Retinal pigment epithelial cell (primary cell): ENCODE measurements around the gene ABHD2.

ENCODE experiments used
- DNase-seq: peaks from one replicate; pipeline ENCODE4 v3.0.0-alpha.2; 2010; ENCODE audit warnings: low read depth
- H3K4me3 ChIP-seq: 2 replicates; pipeline ENCODE4 v1.5.1; 2011; ENCODE audit warnings: mild to moderate bottlenecking, low read length, control low read depth, moderate library complexity
- TF ChIP-seq, protein P1 (sequence below): conservative IDR thresholded peaks from 2 replicates; pipeline ENCODE4 v1.5.1; 2011; ENCODE audit warnings: low read depth, low read length, control low read depth, inconsistent platforms

ABHD2 gene

DNA sequence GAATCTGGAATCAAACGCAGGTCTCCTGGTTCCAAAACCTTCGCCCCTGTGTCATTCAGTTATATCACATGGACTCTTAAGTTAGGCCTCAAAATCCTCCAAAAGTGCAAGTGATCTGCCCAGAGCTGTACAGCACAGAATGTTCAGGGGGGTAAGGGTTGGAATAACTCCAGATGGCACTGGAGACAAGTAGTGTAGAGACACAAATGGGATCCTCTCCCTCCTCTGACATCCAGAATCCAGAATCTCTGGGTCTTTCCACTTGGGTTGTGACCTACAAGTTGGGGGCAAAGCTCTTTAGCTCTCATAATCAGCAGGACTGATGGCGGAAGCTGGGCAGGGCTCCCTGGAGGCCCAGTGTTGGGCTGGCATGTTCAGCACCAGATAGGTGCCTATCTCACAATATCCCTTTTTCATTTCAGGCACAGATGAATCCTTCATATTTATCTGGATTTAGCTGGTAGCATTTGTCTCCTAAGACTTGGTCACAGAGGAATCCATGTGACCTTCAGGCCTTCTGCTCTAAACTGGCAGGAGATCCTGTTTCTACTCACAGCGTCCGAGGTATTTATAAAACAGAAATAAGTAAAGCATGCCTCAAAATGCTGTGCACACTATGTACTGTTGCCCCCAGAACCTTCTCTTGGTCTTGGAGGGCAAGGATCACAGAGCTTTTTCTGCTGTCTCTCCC lies 15.4 kb downstream of the ABHD2 start:
- TF ChIP-seq, protein P1, sequence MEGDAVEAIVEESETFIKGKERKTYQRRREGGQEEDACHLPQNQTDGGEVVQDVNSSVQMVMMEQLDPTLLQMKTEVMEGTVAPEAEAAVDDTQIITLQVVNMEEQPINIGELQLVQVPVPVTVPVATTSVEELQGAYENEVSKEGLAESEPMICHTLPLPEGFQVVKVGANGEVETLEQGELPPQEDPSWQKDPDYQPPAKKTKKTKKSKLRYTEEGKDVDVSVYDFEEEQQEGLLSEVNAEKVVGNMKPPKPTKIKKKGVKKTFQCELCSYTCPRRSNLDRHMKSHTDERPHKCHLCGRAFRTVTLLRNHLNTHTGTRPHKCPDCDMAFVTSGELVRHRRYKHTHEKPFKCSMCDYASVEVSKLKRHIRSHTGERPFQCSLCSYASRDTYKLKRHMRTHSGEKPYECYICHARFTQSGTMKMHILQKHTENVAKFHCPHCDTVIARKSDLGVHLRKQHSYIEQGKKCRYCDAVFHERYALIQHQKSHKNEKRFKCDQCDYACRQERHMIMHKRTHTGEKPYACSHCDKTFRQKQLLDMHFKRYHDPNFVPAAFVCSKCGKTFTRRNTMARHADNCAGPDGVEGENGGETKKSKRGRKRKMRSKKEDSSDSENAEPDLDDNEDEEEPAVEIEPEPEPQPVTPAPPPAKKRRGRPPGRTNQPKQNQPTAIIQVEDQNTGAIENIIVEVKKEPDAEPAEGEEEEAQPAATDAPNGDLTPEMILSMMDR: no peak
- DNase-seq: no peak
- H3K4me3 ChIP-seq: no peak overlapping the region

DNA sequence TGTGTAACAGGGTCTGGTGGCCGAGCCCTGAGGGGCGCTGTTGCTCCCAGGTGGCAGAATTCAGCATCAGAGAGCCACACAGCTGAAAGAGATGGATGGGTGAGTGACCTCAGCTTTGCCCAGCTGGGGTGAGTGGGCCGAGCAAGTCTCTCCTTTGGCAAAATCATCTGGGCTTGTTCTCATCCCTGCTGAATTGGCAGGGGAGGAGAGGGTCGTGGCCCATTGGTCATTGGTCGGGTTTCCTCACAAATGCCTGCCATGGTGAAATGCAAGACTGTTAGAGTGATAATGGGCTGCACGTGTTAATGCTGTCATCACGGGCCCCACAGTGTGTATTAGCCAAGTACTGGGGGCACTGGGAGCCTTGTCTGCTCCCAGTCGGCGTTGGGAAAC lies 15.9 kb downstream of the ABHD2 start:
- H3K4me3 ChIP-seq: no peak overlapping the region
- no peak for DNase-seq
- TF ChIP-seq, protein P1: peak; percentile 14

DNA sequence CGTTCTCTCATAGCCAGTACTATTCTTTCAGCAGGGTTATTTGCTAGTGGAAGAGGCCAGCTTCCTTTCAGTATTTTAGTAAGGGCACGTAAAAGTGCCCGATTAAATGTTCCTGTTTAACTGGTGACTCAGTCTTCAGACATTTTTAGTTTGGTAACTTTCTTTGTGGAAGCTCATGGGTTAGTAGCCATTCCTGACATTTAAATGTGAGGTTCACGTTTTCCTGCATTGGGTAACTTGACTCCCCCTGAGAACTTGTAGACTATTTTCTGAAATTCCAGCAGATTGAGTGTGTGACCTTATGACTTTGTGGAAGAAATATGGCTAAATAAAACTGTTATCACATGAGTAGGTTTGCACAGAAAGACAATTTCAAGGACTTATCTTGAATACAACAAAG lies 16.9 kb downstream of the ABHD2 start:
- TF ChIP-seq, protein P1: no peak
- no peak overlapping the region for H3K4me3 ChIP-seq
- peak; percentile 94 for DNase-seq

DNA sequence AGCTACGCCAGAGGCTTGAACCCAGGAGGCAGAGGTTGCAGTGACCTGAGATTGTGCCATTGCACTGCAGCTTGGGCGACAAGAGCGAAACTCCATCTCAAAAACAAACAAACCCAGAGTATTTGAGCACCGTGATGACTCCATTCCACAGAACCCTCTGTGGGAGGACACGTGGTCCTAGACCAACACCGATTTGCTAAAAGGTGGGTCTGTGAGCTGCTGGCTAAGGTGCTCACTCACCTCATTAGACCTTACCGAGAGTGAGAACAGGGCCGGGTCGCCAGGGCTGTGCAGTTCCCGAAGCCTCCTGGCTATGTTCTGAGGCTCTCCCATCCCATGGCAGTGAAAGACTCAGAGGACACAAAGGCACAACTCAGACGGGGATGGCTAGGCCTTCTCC lies 17.9 kb downstream of the ABHD2 start:
- TF ChIP-seq, protein P1: no peak
- no peak for DNase-seq
- H3K4me3 ChIP-seq: no peak overlapping the region

DNA sequence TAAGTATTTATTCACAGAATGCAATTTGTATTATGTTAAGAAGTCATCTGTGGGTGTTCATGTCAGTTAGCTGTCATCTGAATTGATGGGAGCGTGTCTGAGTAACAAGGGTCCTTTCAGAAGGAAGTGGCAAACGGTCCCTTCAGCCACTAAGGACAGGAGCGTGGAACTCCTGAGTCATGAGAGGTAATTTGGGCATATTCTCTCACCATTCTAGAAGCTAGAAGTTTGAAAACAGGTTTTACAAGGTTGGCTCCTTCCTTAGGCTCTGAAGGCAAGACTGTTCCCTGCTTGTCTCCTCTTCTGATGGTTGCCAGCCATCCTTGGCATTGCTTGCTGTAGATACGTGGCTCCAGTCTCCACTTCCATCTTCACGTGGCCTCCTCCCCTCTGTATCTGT lies 19.7 kb downstream of the ABHD2 start:
- no peak for DNase-seq
- TF ChIP-seq, protein P1: no peak
- no peak overlapping the region for H3K4me3 ChIP-seq

DNA sequence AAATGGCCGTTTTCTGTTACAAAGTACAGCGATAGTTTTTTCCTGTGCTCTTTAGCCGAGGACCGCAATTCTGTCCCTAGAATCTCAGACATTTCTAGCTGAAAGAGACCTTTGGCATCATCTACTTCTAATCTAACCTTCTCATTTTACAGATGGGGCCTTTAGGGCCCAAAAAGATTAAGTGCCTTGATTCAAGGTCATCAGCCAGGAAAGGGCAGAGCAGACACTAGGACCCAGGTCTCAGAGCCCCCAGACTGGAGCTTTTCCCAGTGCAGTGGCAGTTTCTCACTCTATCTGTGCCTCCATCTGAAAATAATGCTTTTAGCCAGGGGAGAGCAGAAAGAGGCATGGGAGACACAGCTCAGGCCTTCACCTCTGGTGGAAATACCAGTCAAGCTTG lies 20.6 kb downstream of the ABHD2 start:
- H3K4me3 ChIP-seq: no peak overlapping the region
- no peak for DNase-seq
- TF ChIP-seq, protein P1: no peak

DNA sequence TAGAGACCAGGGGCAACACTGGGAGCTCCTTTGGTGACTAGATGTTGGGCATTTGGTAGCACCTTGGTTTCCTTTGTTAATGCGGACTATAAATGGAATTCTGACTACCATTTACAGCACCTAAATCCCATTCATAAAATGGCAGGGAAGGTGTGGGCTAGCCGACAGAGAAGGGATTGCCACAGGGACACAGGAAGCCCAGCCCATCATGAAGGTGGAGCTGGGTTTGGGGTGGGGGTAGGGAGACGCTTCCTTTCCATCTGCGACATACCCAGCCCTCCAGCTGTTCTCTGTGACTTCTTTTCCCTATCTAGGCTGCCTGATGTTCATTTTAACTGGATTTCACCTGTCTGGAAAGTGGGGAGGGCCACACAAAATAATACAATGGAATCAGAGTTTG lies 21.0 kb downstream of the ABHD2 start:
- no peak overlapping the region for H3K4me3 ChIP-seq
- TF ChIP-seq, protein P1: no peak
- no peak for DNase-seq
